GM12892 (cell line): ENCODE results near the gene CTR9.

Source experiments
- DNase-seq: peaks from one replicate; pipeline ENCODE4 v3.0.0; 2011; ENCODE audit not compliant: insufficient read length
- FAIRE-seq: peaks from 2 replicates; lab custom pipeline; 2011; peaks lifted over from hg19 to GRCh38; lab: Jason Lieb, UNC
- POLR2A ChIP-seq: IDR thresholded peaks from 2 replicates; pipeline ENCODE4 v1.6.1; 2011; ENCODE audit warnings: low read depth, low read length, control low read depth
- POLR2AphosphoS5 ChIP-seq: IDR thresholded peaks from 2 replicates; pipeline ENCODE4 v1.6.1; 2011; ENCODE audit warnings: low read depth, low read length, control low read depth
- TAF1 ChIP-seq: IDR thresholded peaks from 2 replicates; pipeline ENCODE4 v1.6.1; 2011; ENCODE audit warnings: low read depth, mild to moderate bottlenecking, control low read depth, low read length, borderline replicate concordance

CTR9 gene

GRCh38 chr11:10763766-10764165 lies 12.7 kb downstream of the CTR9 start:
- DNase-seq (no peak), FAIRE-seq (peak; percentile 5)
- TF ChIP-seq TAF1, result no peak
- no peak for TF ChIP-seq POLR2AphosphoS5
- TF ChIP-seq POLR2A, result no peak

GRCh38 chr11:10764412-10764811 lies 13.4 kb downstream of the CTR9 start:
- no peak for FAIRE-seq
- TF ChIP-seq TAF1, result no peak
- TF ChIP-seq POLR2A, result no peak
- TF ChIP-seq POLR2AphosphoS5, result no peak
- no peak for DNase-seq

GRCh38 chr11:10770626-10771254 lies 19.7 kb downstream of the CTR9 start:
- no peak for TF ChIP-seq POLR2A
- no peak for TF ChIP-seq POLR2AphosphoS5
- TF ChIP-seq TAF1, result no peak
- FAIRE-seq (peak; percentile 66), DNase-seq (no peak)

- TF ChIP-seq POLR2A (no peak), POLR2AphosphoS5 (no peak), TAF1 (no peak)
- no peak for DNase-seq
- FAIRE-seq, result no peak
Measured at GRCh38 chr11:10771457-10771856, 20.4 kb downstream of the CTR9 start.

- TF ChIP-seq POLR2AphosphoS5, result no peak
- no peak for TF ChIP-seq POLR2A
- no peak for TF ChIP-seq TAF1
- FAIRE-seq (no peak), DNase-seq (no peak)
Measured at GRCh38 chr11:10774811-10775210, 23.8 kb downstream of the CTR9 start.

- DNase-seq (no peak), FAIRE-seq (no peak)
- TF ChIP-seq POLR2A (no peak), POLR2AphosphoS5 (no peak), TAF1 (no peak)
Measured at GRCh38 chr11:10777393-10777793, 26.3 kb downstream of the CTR9 start.

- DNase-seq (no peak), FAIRE-seq (no peak)
- no peak for TF ChIP-seq TAF1
- no peak for TF ChIP-seq POLR2A
- no peak for TF ChIP-seq POLR2AphosphoS5
Measured at GRCh38 chr11:10777806-10778205, 26.8 kb downstream of the CTR9 start.

- TF ChIP-seq TAF1 (no peak), POLR2AphosphoS5 (no peak), POLR2A (no peak)
- DNase-seq, result no peak
- FAIRE-seq, result no peak
Measured at GRCh38 chr11:10778217-10778970, 27.3 kb downstream of the CTR9 start.

- FAIRE-seq, result no peak
- TF ChIP-seq POLR2AphosphoS5 (no peak), TAF1 (no peak), POLR2A (no peak)
- no peak for DNase-seq
Measured at GRCh38 chr11:10779086-10779485, 28.0 kb downstream of the CTR9 start.

- TF ChIP-seq TAF1 (no peak), POLR2AphosphoS5 (no peak), POLR2A (no peak)
- FAIRE-seq (no peak), DNase-seq (no peak)
Measured at GRCh38 chr11:10780040-10780439, 29.0 kb downstream of the CTR9 start.

GRCh38 chr11:10784232-10785145 lies 33.4 kb downstream of the CTR9 start:
- TF ChIP-seq POLR2AphosphoS5, result no peak
- no peak for TF ChIP-seq POLR2A
- no peak for TF ChIP-seq TAF1
- FAIRE-seq (no peak), DNase-seq (no peak)
